Measurements from ENCODE around the gene PRKAR1A. TPM values are rescaled to one million over a fixed set of nuclear protein-coding genes. Genes with fewer than 3 reads are reported as not detected.

PRKAR1A gene
- total RNA-seq, 1 donor from 2014 or later = 290 TPM

GRCh38 chr17:68600067-68600930 lies 88.1 kb downstream of the PRKAR1A start:
- no peak for DNase-seq (ENCODE audit: low spot score)

Other genes with a start within 250 kb of the PRKAR1A start
- 3.0 TPM for gene SLC16A6, start 221.3 kb upstream of the PRKAR1A start, total RNA-seq
- 19.4 TPM for gene ARSG, start 220.9 kb upstream of the PRKAR1A start, total RNA-seq
- gene WIPI1, start 54.9 kb upstream of the PRKAR1A start, total RNA-seq = 43.6 TPM
- gene FAM20A, start 88.9 kb downstream of the PRKAR1A start, total RNA-seq = 13.8 TPM

Data from ureter (tissue), 1 donor.